ENCODE data around the gene ELP2. TPM values are rescaled to one million over a fixed set of nuclear protein-coding genes. Genes with fewer than 3 reads are reported as not detected.
A peak's percentile ranks its signal among the peaks of the same experiment; 100 is the strongest.
"Not testable (repeated sequence)": the region's sequence is repeated elsewhere in the genome, so short reads cannot be mapped to it uniquely, and the experiment has no call there.

ELP2 gene
- total RNA-seq, 1 experiment from 2014 or later = 137 TPM

- H3K27ac ChIP-seq (ENCODE audit: insufficient read length, low read depth, low read length) = no peak overlapping the region
- H3K14ac ChIP-seq (ENCODE audit: insufficient read depth, low read length) = no peak overlapping the region
- no peaks in the 10 kb centered on the region for H3K79me1 ChIP-seq (ENCODE audit: insufficient read depth, low read depth, low read length, poor library complexity, severe bottlenecking)
- H2AFZ ChIP-seq (ENCODE audit: low read length) = no peak overlapping the region
- no peak for TF ChIP-seq CTCF (conservative IDR thresholded peaks at IDR 0.05)
- H3K9me3 Mint-ChIP-seq = no peaks in the 10 kb centered on the region; a peak in 1 of 5 replicates
- no peaks in the 10 kb centered on the region for H3K23me2 ChIP-seq (ENCODE audit: insufficient read length, low read depth, low read length, poor library complexity, severe bottlenecking)
- H3K9me3 ChIP-seq (ENCODE audit: control insufficient read depth, low read depth, low read length) = no peaks in the 10 kb centered on the region
- H3K27me3 ChIP-seq (ENCODE audit: insufficient read depth, low read length) = no peaks in the 10 kb centered on the region
- no peaks in the 10 kb centered on the region for H4K20me1 ChIP-seq (ENCODE audit: control insufficient read depth, insufficient read depth, insufficient read length)
- H2BK120ac ChIP-seq (ENCODE audit: low read depth, low read length, poor library complexity, severe bottlenecking) = no peak overlapping the region
- H4K5ac ChIP-seq (ENCODE audit: insufficient read length, low read depth, low read length) = no peak overlapping the region
- no peak overlapping the region for H2BK20ac ChIP-seq (ENCODE audit: low read depth, low read length, poor library complexity, severe bottlenecking)
- H3K4me1 ChIP-seq (ENCODE audit: insufficient read depth, low read length) = no peaks in the 10 kb centered on the region
- no peak overlapping the region for H2BK15ac ChIP-seq (ENCODE audit: low read depth, low read length)
- no peak for DNase-seq
- H3K79me2 ChIP-seq (ENCODE audit: insufficient read depth, low read length) = no peaks in the 10 kb centered on the region
- H3T11ph ChIP-seq (ENCODE audit: low read length) = no peak overlapping the region
- H4K91ac ChIP-seq (ENCODE audit: insufficient read length, low read depth, low read length) = no peak overlapping the region
- H4K8ac ChIP-seq (replicated peaks; ENCODE audit: insufficient read length, low read depth, low read length) = no peak overlapping the region
- no CpG with 5 or more reads among the region's 6 CpGs for WGBS (ENCODE audit: extremely low coverage, insufficient read length, low lambda C conversion rate)
- H3K9ac ChIP-seq (ENCODE audit: extremely low read depth, insufficient read length, low read length) = no peak overlapping the region
- no peaks in the 10 kb centered on the region for H3K4me1 Mint-ChIP-seq
- peaks cover 4% of the 10 kb centered on the region for H3K27me3 Mint-ChIP-seq (ENCODE audit: low read depth)
- H3K4ac ChIP-seq (ENCODE audit: low read depth, low read length) = no peak overlapping the region
- H3K23ac ChIP-seq (ENCODE audit: insufficient read length, low read depth, low read length) = no peak overlapping the region
- no peak overlapping the region for H2BK5ac ChIP-seq (ENCODE audit: insufficient read length, low read length)
- H2AK5ac ChIP-seq (ENCODE audit: insufficient read length, low read length) = no peak overlapping the region
- H3K18ac ChIP-seq (ENCODE audit: insufficient read length, low read depth, low read length) = no peak overlapping the region
- H3K4me2 ChIP-seq (ENCODE audit: insufficient read depth, insufficient read length, low read length) = no peak overlapping the region
- no peak overlapping the region for H3K27ac Mint-ChIP-seq
- no peak overlapping the region for H3K4me3 Mint-ChIP-seq
- H3K56ac ChIP-seq (ENCODE audit: insufficient read length, low read depth, low read length) = no peak overlapping the region
- peaks cover 0 to 2% (median 0%) of the 10 kb centered on the region in 3 experiments; a peak in 1 of 7 replicates for H3K36me3 Mint-ChIP-seq (ENCODE audit: insufficient read depth in 1 of 3, low read depth in 3 of 3)
- H2BK12ac ChIP-seq (ENCODE audit: insufficient read length, low read depth, low read length) = no peak overlapping the region
Observed at GRCh38 chr18:36089001-36089400, 40.7 kb upstream of the ELP2 start.

- not testable (repeated sequence) for H3K4ac ChIP-seq (ENCODE audit: low read depth, low read length); H3K27me3 ChIP-seq (ENCODE audit: insufficient read depth, low read length); H3K27me3 Mint-ChIP-seq (ENCODE audit: low read depth); H3K36me3 Mint-ChIP-seq (ENCODE audit: insufficient read depth in 1 of 3, low read depth in 3 of 3); H3K18ac ChIP-seq (ENCODE audit: insufficient read length, low read depth, low read length); H3K56ac ChIP-seq (ENCODE audit: insufficient read length, low read depth, low read length); H4K91ac ChIP-seq (ENCODE audit: insufficient read length, low read depth, low read length); H2BK120ac ChIP-seq (ENCODE audit: low read depth, low read length, poor library complexity, severe bottlenecking); H2BK20ac ChIP-seq (ENCODE audit: low read depth, low read length, poor library complexity, severe bottlenecking); H3K79me2 ChIP-seq (ENCODE audit: insufficient read depth, low read length); H2BK5ac ChIP-seq (ENCODE audit: insufficient read length, low read length); H3T11ph ChIP-seq (ENCODE audit: low read length); H3K4me3 Mint-ChIP-seq; H3K9me3 ChIP-seq (ENCODE audit: control insufficient read depth, low read depth, low read length); H2AFZ ChIP-seq (ENCODE audit: low read length); DNase-seq; H4K5ac ChIP-seq (ENCODE audit: insufficient read length, low read depth, low read length); H2BK15ac ChIP-seq (ENCODE audit: low read depth, low read length); H3K4me1 Mint-ChIP-seq; H4K8ac ChIP-seq (replicated peaks; ENCODE audit: insufficient read length, low read depth, low read length); H3K23me2 ChIP-seq (ENCODE audit: insufficient read length, low read depth, low read length, poor library complexity, severe bottlenecking); H3K9me3 Mint-ChIP-seq; H2AK5ac ChIP-seq (ENCODE audit: insufficient read length, low read length); H3K14ac ChIP-seq (ENCODE audit: insufficient read depth, low read length); H3K9ac ChIP-seq (ENCODE audit: extremely low read depth, insufficient read length, low read length); H3K4me2 ChIP-seq (ENCODE audit: insufficient read depth, insufficient read length, low read length); H2BK12ac ChIP-seq (ENCODE audit: insufficient read length, low read depth, low read length); H4K20me1 ChIP-seq (ENCODE audit: control insufficient read depth, insufficient read depth, insufficient read length); H3K79me1 ChIP-seq (ENCODE audit: insufficient read depth, low read depth, low read length, poor library complexity, severe bottlenecking); H3K23ac ChIP-seq (ENCODE audit: insufficient read length, low read depth, low read length); H3K4me1 ChIP-seq (ENCODE audit: insufficient read depth, low read length); H3K27ac ChIP-seq (ENCODE audit: insufficient read length, low read depth, low read length)
- H3K27ac Mint-ChIP-seq = peak overlapping the region in 1 of 3 experiments; percentile 45; a peak in 1 of 7 replicates
- no CpG with 5 or more reads among the region's 5 CpGs for WGBS (ENCODE audit: extremely low coverage, insufficient read length, low lambda C conversion rate)
Observed at GRCh38 chr18:36092116-36092515, 37.6 kb upstream of the ELP2 start.
